Stimulated activated CD8-positive, alpha-beta memory T cell treated with anti-CD3 and anti-CD28 coated beads, Interleukin-7, amount 100 ng/mL, for 4 hours (primary cell): ENCODE results near the gene TMEM256.

Experiments
- DNase-seq, 2 donors: peaks; one replicate each; pipeline ENCODE4 v3.0.0-alpha.2; 2020; ENCODE audit warnings: low read depth in 2 of 2

Gene TMEM256

DNA sequence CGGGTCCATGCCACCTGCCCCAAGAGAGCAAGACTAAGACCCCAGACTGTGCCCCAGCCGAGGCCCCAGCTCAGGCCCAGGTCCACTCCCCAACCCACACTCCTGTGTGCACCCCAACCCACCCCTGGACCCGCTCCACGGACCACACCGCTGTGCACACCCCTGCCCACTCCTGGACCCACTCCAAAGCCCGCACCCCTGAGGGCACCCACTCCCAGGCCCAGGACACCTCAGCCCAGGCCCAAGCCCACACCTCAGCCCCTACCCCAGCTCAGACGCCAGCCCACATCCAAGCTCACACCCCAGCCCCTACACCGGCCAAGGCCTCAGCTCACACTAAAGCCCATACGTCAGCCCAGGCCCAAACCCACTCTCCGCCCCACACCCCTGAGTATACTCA is 25.8 kb upstream of the TMEM256 start:
- DNase-seq: no peak

DNA sequence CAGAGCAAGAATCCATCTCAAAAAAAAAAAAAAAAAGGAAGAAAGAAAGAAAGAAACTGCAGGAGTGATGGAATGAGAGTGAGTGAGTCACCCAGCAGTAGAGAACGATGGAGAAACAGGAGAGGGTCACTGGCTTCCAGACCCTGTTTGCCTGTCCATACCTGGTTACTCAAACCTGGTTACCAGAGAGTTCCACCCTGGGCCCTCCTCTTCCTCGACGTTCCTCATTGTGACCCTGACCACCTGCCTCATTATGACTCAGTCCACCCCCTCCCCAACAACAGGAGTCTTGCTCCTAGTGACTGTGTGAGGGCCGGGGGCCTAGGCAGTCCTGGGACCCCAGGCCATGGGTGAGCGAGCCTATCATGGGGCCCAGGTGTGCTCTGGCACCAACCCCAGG is 24.7 kb upstream of the TMEM256 start, which contains the start of gene SPEM3:
SPEM3 (plus strand) TSS at position 301 of the 400 bp plus-strand sequence; CDS start at position 347, 46 bp downstream.
- DNase-seq: no peak

DNA sequence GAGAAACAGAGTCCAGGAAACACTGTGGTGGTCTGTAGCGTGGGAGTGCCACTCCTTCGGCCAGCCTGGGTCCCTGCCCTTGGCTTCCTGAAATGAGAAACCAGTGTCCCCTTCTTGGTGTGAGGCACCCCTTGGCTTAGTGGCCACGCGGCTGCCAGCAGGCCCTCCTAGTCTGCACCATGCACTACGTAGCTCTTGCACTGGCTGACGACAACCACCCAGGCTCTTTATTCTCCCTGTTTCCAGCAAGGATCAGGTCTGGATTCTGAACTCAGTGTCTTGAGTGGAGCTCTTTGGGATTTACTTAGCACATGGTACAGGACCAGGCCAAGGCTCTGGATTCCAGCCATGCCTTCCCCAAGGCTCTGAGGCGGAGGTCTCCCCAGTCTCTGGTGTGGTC is 23.7 kb upstream of the TMEM256 start:
- DNase-seq: no peak

DNA sequence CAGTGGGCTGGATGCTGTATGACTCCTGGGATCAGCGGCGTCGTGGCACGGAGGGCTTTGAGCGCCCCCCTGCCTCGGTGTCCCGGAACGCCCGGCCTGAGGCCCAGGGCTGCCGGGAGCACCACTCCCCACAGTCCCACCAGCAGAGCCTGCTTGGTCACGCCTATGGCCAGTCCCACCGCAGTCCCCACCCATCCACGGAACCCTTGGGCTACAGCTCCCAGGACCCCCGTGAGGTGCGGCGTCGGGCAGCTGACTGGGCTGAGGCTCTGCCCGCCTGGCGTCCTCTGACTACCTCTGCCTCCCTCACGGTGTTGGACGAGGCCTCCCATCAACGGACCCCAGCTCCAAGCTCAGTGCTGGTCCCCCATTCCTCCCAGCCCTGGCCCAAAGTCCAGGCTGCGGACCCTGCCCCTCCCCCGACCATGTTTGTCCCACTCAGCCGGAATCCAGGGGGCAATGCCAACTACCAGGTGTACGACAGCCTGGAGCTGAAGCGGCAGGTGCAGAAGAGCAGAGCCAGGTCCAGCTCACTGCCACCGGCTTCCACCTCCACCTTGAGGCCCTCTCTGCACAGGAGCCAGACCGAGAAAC is 23.1 kb upstream of the TMEM256 start:
- no peak for DNase-seq

DNA sequence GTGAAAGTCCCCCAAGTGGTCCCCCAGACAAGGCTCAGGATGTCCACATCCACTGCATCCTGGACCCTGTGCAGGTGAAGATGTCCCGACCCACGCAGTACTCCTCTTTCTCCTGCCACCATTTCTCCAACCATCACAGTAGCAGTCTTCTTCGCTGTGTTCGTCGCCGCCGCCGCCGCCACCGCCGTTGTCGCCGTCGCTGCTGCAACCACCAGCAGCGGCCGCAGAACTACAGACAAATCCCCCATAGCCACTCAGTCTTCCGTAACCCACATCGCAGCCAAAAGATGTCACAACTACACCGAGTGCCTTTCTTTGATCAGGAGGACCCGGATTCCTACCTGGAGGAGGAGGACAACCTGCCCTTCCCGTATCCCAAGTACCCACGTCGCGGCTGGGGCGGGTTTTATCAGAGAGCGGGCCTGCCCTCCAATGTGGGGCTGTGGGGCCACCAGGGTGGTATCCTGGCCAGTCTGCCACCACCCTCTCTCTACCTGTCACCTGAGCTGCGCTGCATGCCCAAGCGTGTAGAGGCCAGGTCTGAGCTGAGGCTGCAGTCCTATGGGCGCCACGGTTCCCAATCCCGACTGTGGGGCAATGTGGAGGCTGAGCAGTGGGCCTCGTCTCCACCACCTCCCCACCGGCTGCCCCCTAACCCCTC is 22.4 kb upstream of the TMEM256 start:
- no peak for DNase-seq

DNA sequence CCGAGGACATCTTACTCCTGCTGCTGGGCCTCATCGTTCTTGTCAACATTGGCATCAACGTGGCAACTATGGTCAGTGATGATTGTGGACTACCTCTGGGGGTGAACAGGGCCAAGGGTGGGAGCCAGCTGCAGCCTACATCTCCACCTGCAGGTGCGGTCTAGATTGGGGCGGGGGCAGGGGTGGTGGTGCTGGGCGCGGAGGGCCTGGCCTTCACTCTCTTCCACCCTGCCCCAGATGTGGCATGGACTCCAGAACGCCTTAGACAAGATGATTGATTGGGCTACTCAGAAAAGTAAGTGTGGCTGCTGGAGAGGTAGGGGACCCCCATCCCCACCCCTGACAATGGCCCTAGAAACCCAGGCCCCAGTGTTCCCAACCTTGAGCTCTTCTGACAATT is 21.9 kb upstream of the TMEM256 start:
- no peak for DNase-seq

DNA sequence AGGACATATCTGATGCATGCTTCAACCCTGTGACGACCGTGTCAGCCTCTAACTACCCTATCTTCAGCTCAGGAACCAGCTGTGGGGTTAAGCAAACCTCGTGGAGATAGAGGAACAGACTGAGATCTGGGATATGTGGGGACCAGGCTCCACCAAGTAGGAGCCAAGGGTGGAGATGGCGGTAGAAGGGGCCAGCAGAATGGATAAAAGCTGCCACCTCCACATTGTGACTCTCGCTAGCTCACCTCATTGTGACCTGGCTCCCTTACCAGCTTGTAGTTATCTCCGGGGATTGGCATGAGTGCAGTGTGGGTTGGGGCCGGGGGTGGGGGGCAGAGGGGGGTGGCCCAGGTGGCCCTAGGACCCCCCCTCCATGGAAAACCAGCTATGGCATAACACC is 21.4 kb upstream of the TMEM256 start, which contains the start of gene SPEM2:
SPEM2 (plus strand) TSS at position 301 of the 400 bp plus-strand sequence; CDS start at position 374, 73 bp downstream.
- DNase-seq: no peak

DNA sequence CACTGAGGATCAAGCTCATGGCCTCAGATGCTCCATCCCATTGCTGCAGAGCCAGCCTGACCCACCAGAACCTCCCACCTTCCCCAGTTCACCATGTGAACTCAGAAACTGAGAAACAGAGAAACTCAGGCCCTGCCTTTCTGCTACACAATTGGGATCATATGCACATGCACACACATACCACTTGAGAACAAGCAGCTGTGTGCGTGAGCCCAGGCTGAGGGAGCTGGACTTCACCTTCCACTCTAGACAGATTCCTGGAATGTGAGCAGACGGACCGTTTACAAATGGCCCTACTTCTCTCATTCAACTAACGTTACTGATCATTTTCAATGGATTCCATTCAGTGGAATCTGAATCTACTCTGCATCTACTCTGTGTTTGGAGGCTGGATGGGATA is 19.8 kb upstream of the TMEM256 start:
- DNase-seq: no peak

DNA sequence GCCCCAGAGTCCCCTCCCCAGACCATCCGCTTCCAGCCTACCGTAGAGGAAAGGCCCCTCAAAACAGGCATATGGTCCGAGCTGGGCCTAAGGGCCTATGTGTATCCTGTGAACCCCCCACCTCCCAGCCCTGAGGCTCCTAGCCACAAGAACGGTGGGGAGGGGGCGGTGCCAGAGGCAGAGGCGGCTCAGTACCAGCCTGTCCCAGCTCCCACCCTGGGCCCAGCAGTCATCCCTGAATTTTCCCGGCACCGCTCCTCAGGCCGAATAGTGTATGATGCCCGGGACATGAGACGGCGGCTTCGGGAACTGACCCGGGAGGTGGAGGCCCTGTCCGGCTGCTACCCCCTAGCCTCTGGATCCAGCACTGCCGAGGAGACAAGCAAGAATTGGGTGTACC is 17.3 kb upstream of the TMEM256 start:
- DNase-seq: no peak

DNA sequence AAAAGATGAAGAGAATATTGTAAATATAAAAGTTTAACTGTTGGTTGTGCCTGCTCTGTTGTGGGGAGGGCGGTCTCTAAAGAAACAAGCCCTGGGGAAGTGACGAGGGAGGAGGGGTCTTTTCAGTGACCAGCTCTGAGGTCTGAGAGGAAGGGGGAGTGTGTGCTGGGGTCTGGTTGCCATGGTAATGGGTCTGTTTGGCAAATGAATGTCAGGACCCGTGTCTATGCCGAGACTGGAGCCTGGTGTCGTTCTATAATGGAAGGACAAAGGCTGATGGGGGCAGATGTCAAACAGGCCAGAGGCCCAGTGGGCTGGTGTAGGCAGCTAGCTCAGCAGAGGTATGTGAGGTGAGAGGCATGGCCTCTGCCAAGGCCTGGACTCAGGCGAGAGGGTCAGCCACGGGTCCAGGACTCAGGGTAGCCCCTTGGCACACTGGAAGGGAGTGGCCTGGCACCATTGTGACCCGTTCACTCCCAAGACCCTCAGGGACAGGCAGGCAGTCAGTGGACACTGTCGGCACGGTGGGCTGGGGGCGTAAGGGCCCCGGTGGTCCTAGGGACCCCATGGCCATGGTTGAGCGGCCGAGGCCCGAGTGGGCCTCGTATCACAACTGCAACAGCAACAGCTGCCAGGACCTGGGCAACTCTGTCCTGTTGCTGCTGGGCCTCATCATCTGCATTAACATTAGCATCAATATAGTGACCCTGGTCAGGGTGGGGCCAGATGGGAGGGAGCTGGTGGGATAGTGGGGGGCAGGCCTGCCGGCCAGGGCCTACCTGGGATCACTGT is 16.1 kb upstream of the TMEM256 start, which contains the start of gene SPEM1:
SPEM1 (plus strand) TSS at position 506 of the 792 bp plus-strand sequence; CDS start at position 567, 61 bp downstream.
- DNase-seq: no peak

DNA sequence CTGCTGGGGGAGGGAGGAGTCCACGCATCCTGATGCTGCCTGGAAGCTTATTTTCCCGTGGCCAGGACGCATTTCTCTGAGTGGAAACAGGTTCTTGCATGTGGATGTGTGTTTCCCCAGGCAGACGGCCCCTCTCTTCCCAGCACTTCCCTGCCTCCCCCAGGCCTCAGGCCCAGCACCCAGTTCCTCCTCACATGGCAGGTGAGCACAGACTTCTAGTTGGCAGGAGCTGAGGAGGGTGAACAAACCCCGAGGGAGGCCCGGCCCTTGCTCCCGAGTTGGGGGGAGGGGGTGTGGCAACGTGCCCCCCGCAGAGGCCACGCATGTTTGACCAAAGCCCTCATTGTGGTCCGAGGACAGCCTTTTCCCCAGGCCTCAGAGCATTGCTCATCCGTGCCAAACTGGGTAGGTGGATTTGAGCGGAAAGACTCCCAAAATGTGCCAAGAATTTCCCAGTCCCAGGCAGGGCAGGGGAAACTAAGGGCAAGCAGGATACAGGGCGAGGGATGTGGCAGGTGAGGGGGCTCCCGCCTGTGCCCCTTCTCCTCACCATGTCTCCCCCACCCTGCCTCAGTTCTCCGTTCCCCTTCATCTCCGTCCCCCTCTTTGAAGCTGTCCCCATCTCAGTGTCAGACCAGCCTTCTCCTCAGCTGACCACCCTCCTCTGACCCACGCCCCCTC is 14.7 kb upstream of the TMEM256 start:
- DNase-seq: no peak

DNA sequence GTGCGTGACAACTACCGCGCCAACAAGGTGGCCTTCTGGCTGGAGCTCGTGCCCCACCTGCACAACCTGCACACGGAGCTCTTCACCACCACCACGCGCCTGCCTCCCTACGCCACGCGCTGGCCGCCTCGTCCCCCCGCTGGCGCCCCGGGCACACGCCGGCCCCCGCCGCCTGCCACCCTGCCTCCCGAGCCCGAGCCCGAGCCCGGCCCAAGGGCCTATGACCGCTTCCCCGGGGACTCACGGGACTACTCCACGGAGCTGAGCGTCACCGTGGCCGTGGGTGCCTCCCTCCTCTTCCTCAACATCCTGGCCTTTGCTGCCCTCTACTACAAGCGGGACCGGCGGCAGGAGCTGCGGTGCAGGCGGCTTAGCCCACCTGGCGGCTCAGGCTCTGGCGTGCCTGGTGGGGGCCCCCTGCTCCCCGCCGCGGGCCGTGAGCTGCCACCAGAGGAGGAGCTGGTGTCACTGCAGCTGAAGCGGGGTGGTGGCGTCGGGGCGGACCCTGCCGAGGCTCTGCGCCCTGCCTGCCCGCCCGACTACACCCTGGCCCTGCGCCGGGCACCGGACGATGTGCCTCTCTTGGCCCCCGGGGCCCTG is 13.3 kb upstream of the TMEM256 start:
- DNase-seq: no peak

DNA sequence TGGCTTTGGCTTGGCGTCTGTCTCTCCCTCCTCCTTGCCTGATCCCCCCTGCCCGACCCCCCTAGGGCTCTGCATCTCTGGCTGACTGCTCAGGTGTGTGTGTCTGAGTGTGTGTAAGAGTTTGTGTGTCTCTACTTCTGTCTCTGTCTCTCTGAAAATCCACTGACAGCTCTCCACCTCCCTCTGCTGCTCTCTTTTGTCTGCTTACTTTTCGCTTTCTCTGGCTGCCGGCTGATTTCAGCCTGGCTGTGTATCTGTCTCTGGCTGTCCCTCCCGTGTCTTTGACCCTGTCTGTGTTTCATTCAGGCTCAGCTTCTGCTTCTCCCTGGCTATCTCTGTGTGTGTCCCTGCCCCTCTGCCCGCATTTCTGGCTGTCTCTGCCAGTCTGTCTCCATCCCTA is 12.4 kb upstream of the TMEM256 start:
- no peak for DNase-seq

DNA sequence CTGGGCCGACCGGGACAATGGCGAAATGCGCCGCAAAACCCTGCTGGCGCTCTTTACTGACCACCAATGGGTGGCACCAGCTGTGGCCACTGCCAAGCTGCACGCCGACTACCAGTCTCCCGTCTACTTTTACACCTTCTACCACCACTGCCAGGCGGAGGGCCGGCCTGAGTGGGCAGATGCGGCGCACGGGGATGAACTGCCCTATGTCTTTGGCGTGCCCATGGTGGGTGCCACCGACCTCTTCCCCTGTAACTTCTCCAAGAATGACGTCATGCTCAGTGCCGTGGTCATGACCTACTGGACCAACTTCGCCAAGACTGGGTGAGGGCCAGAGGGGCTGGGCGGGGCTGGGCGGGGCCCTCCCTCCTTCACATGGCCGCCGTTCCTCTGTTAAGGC is 11.9 kb upstream of the TMEM256 start:
- no peak for DNase-seq

DNA sequence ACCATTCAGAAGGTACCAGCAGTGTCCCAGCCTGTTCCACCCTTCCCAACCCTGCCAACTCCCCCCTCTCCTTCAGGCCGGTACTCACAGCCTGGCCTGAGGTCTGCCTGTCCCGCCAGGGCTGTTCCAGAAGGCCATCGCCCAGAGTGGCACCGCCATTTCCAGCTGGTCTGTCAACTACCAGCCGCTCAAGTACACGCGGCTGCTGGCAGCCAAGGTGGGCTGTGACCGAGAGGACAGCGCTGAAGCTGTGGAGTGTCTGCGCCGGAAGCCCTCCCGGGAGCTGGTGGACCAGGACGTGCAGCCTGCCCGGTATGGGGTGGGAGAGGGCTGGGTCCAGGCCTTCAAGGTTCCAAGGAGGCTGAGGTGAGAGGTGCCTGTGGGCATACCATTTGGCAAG is 10.9 kb upstream of the TMEM256 start:
- no peak for DNase-seq

DNA sequence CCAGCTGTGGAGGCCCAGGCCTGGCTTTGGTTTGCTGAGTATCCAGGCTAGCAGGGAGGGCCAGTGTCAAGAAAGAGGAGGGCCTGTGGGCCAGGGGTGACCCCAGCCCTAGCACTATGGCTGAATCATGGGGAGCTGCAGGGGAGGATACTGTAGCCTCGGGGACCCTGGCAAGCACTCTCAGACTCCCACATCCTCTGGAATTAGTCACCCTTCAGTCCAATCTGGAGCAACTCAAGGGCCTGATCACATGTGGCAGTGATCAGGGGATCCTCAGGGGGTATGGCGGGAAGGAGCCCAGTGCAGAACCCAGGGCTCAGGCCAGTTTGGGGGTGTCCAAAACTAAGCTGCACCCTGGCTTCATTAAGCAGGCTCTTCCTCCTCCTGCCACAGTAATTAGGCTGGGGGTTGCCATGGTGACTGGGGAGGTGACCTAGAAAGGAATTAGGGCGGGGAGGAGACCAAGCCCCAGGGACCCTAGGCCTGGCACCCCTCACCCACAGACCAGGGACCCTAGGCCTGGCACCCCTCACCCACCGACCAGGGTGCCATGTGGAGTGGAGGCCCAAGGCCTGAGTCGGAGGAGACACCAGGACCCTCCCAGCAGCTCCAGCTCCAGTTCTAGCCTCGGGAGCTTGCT is 9.6 kb upstream of the TMEM256 start:
- no peak for DNase-seq

DNA sequence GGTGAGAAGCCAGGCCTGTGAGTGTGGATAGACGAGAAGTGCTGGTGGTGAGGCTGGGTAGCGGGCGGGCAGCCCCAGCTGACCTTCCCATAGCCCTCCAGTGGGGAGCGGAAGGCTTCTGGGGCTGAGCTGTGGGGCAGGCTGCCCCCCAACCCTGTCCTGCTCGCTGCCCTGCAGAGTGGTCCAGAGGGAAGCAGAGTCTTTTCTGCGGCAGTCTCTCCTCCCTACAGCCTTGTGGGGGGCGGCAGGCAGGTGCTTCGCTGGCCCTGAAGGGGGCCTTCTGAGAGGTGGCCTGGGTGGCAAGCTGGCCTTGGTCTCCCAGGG is 7.5 kb upstream of the TMEM256 start:
- no peak for DNase-seq

DNA sequence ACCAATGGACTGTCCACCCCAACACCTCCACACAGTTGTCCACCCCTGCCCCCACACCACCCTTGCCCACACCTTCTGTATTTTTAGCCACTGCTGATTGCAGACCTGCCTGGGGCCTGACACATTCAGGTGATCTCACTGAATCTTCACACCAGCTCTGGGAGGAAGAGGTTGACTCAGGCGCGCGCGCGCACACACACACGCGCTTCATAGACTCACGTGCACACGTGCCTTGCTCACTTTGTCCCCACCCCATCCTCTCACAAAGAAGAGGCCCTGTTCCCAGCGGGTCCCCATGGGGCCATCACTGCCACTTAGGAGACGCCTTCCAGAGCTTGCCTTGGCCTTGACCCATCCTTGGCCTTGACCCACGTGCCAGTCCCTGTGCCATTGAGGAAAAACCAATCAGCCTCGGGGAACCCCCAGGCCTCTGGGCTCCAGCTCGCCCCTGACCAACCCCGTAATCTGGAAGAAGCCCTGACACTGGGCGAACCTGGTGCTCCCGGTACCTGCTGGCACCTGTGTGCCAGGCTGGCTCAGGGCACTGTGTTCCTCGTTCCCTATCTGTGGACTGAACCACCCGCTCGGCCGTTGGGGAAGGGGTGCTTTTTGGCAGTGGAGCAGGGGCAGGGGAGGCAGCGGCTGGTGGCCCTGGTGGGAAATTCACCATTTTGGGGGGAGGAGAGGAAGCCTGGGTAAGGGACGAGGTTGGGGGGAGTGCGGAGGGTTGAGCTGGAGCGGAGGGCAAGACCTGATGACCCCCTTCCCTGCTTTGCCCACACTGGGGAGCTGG is 6.9 kb upstream of the TMEM256 start:
- DNase-seq: no peak

DNA sequence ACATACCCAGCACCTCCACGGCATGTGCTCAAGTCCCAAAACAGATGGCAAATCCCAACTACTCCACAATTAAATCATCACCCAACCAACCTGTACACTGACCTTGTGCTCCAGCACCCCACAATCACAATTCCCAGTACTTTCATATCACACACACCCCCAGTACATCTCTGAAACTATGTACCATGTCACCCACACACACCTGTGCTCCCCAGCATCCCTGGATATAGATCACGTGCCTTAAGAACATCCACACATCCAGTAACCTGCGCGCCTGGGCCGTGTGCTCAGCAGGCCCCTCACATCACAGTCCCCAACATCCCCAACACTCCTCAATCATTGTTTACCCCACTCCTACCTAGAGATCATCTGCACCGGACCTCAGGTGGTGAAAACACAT is 5.8 kb upstream of the TMEM256 start:
- no peak for DNase-seq

DNA sequence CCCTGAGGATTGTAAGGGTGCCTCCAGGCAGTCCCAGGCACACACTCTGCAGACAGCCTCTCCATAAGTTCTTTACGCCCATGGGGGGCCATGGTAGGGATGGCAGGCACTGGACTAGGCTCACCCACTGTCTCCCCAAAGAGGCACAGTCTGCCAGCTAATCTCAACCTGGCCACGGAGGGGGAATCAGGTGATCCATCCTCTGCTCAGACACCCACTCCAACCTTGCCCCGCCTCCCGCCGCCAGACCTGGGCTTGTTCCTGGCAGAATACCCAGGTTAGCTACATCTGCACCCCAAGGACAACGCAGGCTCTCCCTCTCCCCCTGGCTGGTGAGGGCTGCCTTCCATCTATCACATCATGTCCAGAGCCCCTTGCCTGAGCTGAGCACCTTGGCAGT is 5.0 kb upstream of the TMEM256 start:
- DNase-seq: no peak
